A549 (cell line): Measurements from ENCODE around the gene RAPGEF4. TPM values are rescaled to one million over a fixed set of nuclear protein-coding genes. Genes with fewer than 3 reads are reported as not detected.

ENCODE experiments used
- ATAC-seq, 2 experiments: fragments of 200-7000 bp in 1 of 2; fragments of >200 bp in 1 of 2; cut with Nextera tagmentation in 1 of 2; cut with Tn5 transposase in 1 of 2; 3 replicates each; pipeline versions ENCODE4 v1.8.0 to v1.9.1; 2018 to 2020; ENCODE audit warnings: mild to moderate bottlenecking in 1 of 2, moderate library complexity in 1 of 2
- CTCF ChIA-PET: fragments of 300-600 bp; sonication (Branson Sonifier 250); formaldehyde crosslinking; extraction: SDS; loops from one replicate; lab custom pipeline; 2021; ENCODE audit warnings: antibody characterized with exemption, inconsistent platforms; lab: Yijun Ruan, JAX
- POLR2A ChIA-PET: fragments of 350-600 bp; formaldehyde crosslinking; extraction: SDS; loops from one replicate; lab custom pipeline; 2021; ENCODE audit warnings: antibody characterized with exemption, inconsistent platforms; lab: Yijun Ruan, JAX
- DNase-seq, 2 experiments: peaks; one replicate each; pipeline versions ENCODE4 v3.0.0 to v3.0.0-alpha.2; 2011 to 2016; ENCODE audit warnings: low read depth in 1 of 2, low spot score in 1 of 2
- FAIRE-seq: peaks from 2 replicates; lab custom pipeline; 2011; peaks lifted over from hg19 to GRCh38; lab: Jason Lieb, UNC
- H3K27ac ChIP-seq, 2 experiments: fragments of >200 bp; sonication (Bioruptor Twin); formaldehyde crosslinking; 3 replicates each; pipeline ENCODE4 v1.5.1; 2016 to 2017
- H3K4me1 ChIP-seq: fragments of >200 bp; sonication (Bioruptor Twin); formaldehyde crosslinking; 3 replicates; pipeline ENCODE4 v1.6.1; 2016
- H3K4me2 ChIP-seq: fragments of >200 bp; sonication (Bioruptor Twin); formaldehyde crosslinking; 3 replicates; pipeline ENCODE4 v1.6.1; 2016
- H3K4me3 ChIP-seq: fragments of >200 bp; sonication (Bioruptor Twin); formaldehyde crosslinking; 3 replicates; pipeline ENCODE4 v1.5.1; 2016
- H3K9me3 ChIP-seq: fragments of >200 bp; sonication (Bioruptor Twin); formaldehyde crosslinking; 3 replicates; pipeline ENCODE4 v1.6.1; 2016
- BCL3 ChIP-seq: fragments of >200 bp; sonication (Bioruptor Twin); formaldehyde crosslinking; IDR thresholded peaks from 3 replicates; pipeline ENCODE4 v1.6.1; 2016
- CTCF ChIP-seq: fragments of >200 bp; sonication (Bioruptor Twin); formaldehyde crosslinking; IDR thresholded peaks from 3 replicates; pipeline ENCODE4 v1.5.1; 2016
- EP300 ChIP-seq, 2 experiments: fragments of >200 bp; sonication (Bioruptor Twin); formaldehyde crosslinking; IDR thresholded peaks; 2 replicates in 1 of 2; 3 replicates in 1 of 2; pipeline ENCODE4 v1.6.1; 2016 to 2017
- ESRRA ChIP-seq: fragments of 150-350 bp; IDR thresholded peaks from 2 replicates; pipeline ENCODE4 v1.6.1; 2014; ENCODE audit warnings: mild to moderate bottlenecking, low read length, borderline replicate concordance
- FOSB ChIP-seq: fragments of 250-450 bp; sonication (Bioruptor Pico); IDR thresholded peaks from 2 replicates; pipeline ENCODE4 v1.5.0; 2020; ENCODE audit warnings: mild to moderate bottlenecking, moderate library complexity
- GATA3 ChIP-seq: IDR thresholded peaks from 2 replicates; pipeline ENCODE4 v1.6.1; 2012; ENCODE audit warnings: borderline replicate concordance
- HES2 ChIP-seq: fragments of >200 bp; sonication (Bioruptor Twin); formaldehyde crosslinking; IDR thresholded peaks from 2 replicates; pipeline ENCODE4 v1.6.1; 2016
- HOXA7 ChIP-seq: fragments of 250-450 bp; sonication (Bioruptor Pico); IDR thresholded peaks from 2 replicates; pipeline ENCODE4 v1.5.0; 2020; ENCODE audit warnings: mild to moderate bottlenecking, moderate library complexity
- HOXB13 ChIP-seq: fragments of 250-450 bp; sonication (Bioruptor Pico); IDR thresholded peaks from 2 replicates; pipeline ENCODE4 v1.5.0; 2020; ENCODE audit warnings: low read depth, mild to moderate bottlenecking, moderate library complexity
- JUN ChIP-seq, 2 experiments: fragments of >200 bp; sonication (Bioruptor Twin); formaldehyde crosslinking; IDR thresholded peaks; 2 replicates in 1 of 2; 3 replicates in 1 of 2; pipeline ENCODE4 v1.6.1; 2016 to 2017
- MYC ChIP-seq: IDR thresholded peaks from 2 replicates; pipeline ENCODE4 v1.6.1; 2012; ENCODE audit warnings: mild to moderate bottlenecking, inconsistent platforms, low read length, improper control_type of control experiment, borderline replicate concordance
- PHF8 ChIP-seq: fragments of 200-600 bp; sonication (generic); IDR thresholded peaks from 2 replicates; pipeline ENCODE4 v1.6.1; 2016; ENCODE audit warnings: low read depth, mild to moderate bottlenecking, antibody characterized with exemption, moderate library complexity, borderline replicate concordance
- POLR2AphosphoS2 ChIP-seq: conservative IDR thresholded peaks from 2 replicates; pipeline ENCODE4 v1.6.1; 2012; ENCODE audit warnings: low read length, improper control_type of control experiment, inconsistent platforms
- RCOR1 ChIP-seq: fragments of 150-350 bp; IDR thresholded peaks from 2 replicates; pipeline ENCODE4 v1.6.1; 2014; ENCODE audit warnings: antibody characterized with exemption, low read length, low read depth
- REST ChIP-seq: fragments of 200-600 bp; sonication (generic); IDR thresholded peaks from 2 replicates; pipeline ENCODE4 v1.6.1; 2016; ENCODE audit warnings: antibody characterized with exemption, mild to moderate bottlenecking, moderate library complexity
- RFX5 ChIP-seq: fragments of 450-650 bp; IDR thresholded peaks from 2 replicates; pipeline ENCODE4 v1.7.1; 2014; ENCODE audit warnings: antibody characterized with exemption, mild to moderate bottlenecking, moderate library complexity
- SREBF2 ChIP-seq: fragments of 450-650 bp; IDR thresholded peaks from 2 replicates; pipeline ENCODE4 v1.6.1; 2014; ENCODE audit warnings: mild to moderate bottlenecking, moderate library complexity
- TFCP2L1 ChIP-seq: fragments of 250-450 bp; sonication (Bioruptor Pico); IDR thresholded peaks from 2 replicates; pipeline ENCODE4 v1.5.0; 2021; ENCODE audit warnings: mild to moderate bottlenecking
- WGBS: methylation state at CpG from one replicate; pipeline ENCODE4 v1.1.6; 2017; ENCODE audit errors: missing lambda C conversion rate; 5-methylcytosine and 5-hydroxymethylcytosine counted together
- polyA plus RNA-seq, 4 experiments: library from polyadenylated mRNA; depleted of rRNA in 3 of 4; stranded (reverse); fragments of >200 nt; fragmentation: RNase III in 1 of 4; extraction: RNeasy Plus Mini Kit Qiagen cat#74134 plus additional on column Dnase treatment in 1 of 4; gene quantifications; 2 replicates in 3 of 4; 3 replicates in 1 of 4; pipeline ENCODE4 v1.2.3, GENCODE V29; 2011 to 2017

RAPGEF4 gene
- polyA plus RNA-seq, 2 of the 4 experiments (the other 2 are of a cell fraction), result 0.18 to 1.1 TPM

- Histone ChIP-seq H3K9me3 (no peaks in the 10 kb centered on the region), H3K4me3 (no peak overlapping the region), H3K27ac (no peak overlapping the region), H3K4me1 (no peaks in the 10 kb centered on the region), H3K4me2 (no peak overlapping the region)
- no peak for DNase-seq
- WGBS, result 6% methylated on average over 1 of the region's 1 CpG
- FAIRE-seq, result no peak
- TF ChIP-seq REST, result no peak
- TF ChIP-seq HOXB13 (CRISPR knock-in tag), result no peak
- TF ChIP-seq MYC, result no peak
- TF ChIP-seq PHF8, result no peak
- no peak for TF ChIP-seq POLR2AphosphoS2
- no peak for TF ChIP-seq SREBF2
- POLR2A ChIA-PET, result no interaction called here
- CTCF ChIA-PET, result interaction anchor here (1.3 kb wide), 1 partner anchor 59 kb away, joined by 3 read pairs; no protein-coding TSS in a partner anchor
- no peak for ATAC-seq
Measured at GRCh38 chr2:172769879-172770278, 34.2 kb downstream of the RAPGEF4 start.

GRCh38 chr2:172770887-172771286 lies 35.2 kb downstream of the RAPGEF4 start:
- ChIA-PET POLR2A (no interaction called here), CTCF (interaction anchor here (1.7 kb wide), 1 partner anchor 60 kb away, joined by 4 read pairs; no protein-coding TSS in a partner anchor)
- no peak overlapping the region for H3K27ac ChIP-seq
- no peak for ATAC-seq
- FAIRE-seq, result no peak
- H3K4me3 ChIP-seq, result no peak overlapping the region
- no peaks in the 10 kb centered on the region for H3K9me3 ChIP-seq
- H3K4me1 ChIP-seq, result no peaks in the 10 kb centered on the region
- no peak overlapping the region for H3K4me2 ChIP-seq
- no peak for DNase-seq
- no peak for TF ChIP-seq BCL3
- no peak for TF ChIP-seq JUN (IDR thresholded peaks at IDR 0.05)
- no peak for TF ChIP-seq EP300 (IDR thresholded peaks at IDR 0.05)
- TF ChIP-seq GATA3, result no peak
- no peak for TF ChIP-seq HOXA7 (CRISPR knock-in tag)
- no peak for TF ChIP-seq ESRRA
- TF ChIP-seq RFX5, result no peak
- no peak for TF ChIP-seq FOSB
- no peak for TF ChIP-seq TFCP2L1 (CRISPR knock-in tag)
- no peak for TF ChIP-seq POLR2AphosphoS2
- no peak for TF ChIP-seq PHF8
- TF ChIP-seq HES2, result no peak
- TF ChIP-seq RCOR1, result no peak
- no peak for TF ChIP-seq CTCF
